GM13976 (cell line): ENCODE data around the gene ZNF521.

ENCODE experiments used
- DNase-seq: peaks from one replicate; pipeline ENCODE4 v3.0.0; 2012; ENCODE audit warnings: low spot score
- CTCF ChIP-seq: IDR thresholded peaks from 2 replicates; pipeline ENCODE4 v1.5.1; 2012; ENCODE audit warnings: borderline replicate concordance, mild to moderate bottlenecking; ENCODE audit not compliant: insufficient read depth; ENCODE audit errors: extremely low read depth, missing control alignments, control extremely low read depth
- in situ Hi-C: fragments of 300-500 bp; cut with MboI; formaldehyde crosslinking; loops from one replicate; pipeline ENCODE4 v1.12.0; 2022; ENCODE audit warnings: low sequenced_read_pairs, mixed read lengths, inconsistent platforms; ENCODE audit not compliant: unreplicated experiment

ZNF521 gene

GRCh38 chr18:25180973-25181548 lies 170.9 kb downstream of the ZNF521 start:
- in situ Hi-C loops = no loop called here
- TF ChIP-seq CTCF = no peak
- no peak for DNase-seq

GRCh38 chr18:25177631-25178030 lies 174.3 kb downstream of the ZNF521 start:
- DNase-seq = no peak
- no peak for TF ChIP-seq CTCF
- in situ Hi-C loops = no loop called here

- no peak for TF ChIP-seq CTCF
- no peak for DNase-seq
- in situ Hi-C loops = no loop called here
Observed at GRCh38 chr18:25176518-25177042, 175.4 kb downstream of the ZNF521 start.

GRCh38 chr18:25175558-25176517 lies 176.1 kb downstream of the ZNF521 start:
- TF ChIP-seq CTCF = no peak
- in situ Hi-C loops = no loop called here
- DNase-seq = no peak

- in situ Hi-C loops = no loop called here
- no peak for TF ChIP-seq CTCF
Observed at GRCh38 chr18:25174324-25174723, 177.6 kb downstream of the ZNF521 start.

GRCh38 chr18:25171334-25171733 lies 180.6 kb downstream of the ZNF521 start:
- DNase-seq = no peak
- in situ Hi-C loops = no loop called here
- no peak for TF ChIP-seq CTCF

More at GRCh38 chr18:25174324-25174723, 177.6 kb downstream of the ZNF521 start:
- DNase-seq = no peak
